Naive thymus-derived CD8-positive, alpha-beta T cell (primary cell): ENCODE measurements around the gene RASA3. TPM values are rescaled to one million over a fixed set of nuclear protein-coding genes. Genes with fewer than 3 reads are reported as not detected.
A peak's percentile ranks its signal among the peaks of the same experiment; 100 is the strongest.

Experiments
- ATAC-seq, 2 donors: fragments of 150-1000 bp; cut with Tn5 transposase in 1 of 2; sonication (Bioruptor Pico), chemical (Tn5 transposase) in 1 of 2; 1 replicate in 1 of 2; 2 replicates in 1 of 2; pipeline ENCODE4 v1.10.0; 2021; ENCODE audit warnings: mild to moderate bottlenecking in 2 of 2, moderate library complexity in 2 of 2
- POLR2A ChIA-PET: fragments of 350-600 bp; sonication (Branson Sonifier 250); formaldehyde crosslinking; loops from one replicate; lab custom pipeline; 2021; ENCODE audit warnings: antibody characterized with exemption; lab: Charles Lee
- DNase-seq, 10 donors: peaks; one replicate each; pipeline versions ENCODE4 v3.0.0 to v3.0.0-alpha.2; 2020 to 2022
- H3K27ac Mint-ChIP-seq, 10 donors: one replicate each; pipeline ENCODE4 v1.8.0; 2020 to 2022; ENCODE audit warnings: mild to moderate bottlenecking in 10 of 10, mixed read lengths in 10 of 10, moderate library complexity in 4 of 10, inconsistent platforms in 1 of 10
- H3K27me3 Mint-ChIP-seq, 5 donors: one replicate each; pipeline ENCODE4 v1.8.0; 2021 to 2022; ENCODE audit warnings: mixed read lengths in 5 of 5
- H3K36me3 Mint-ChIP-seq, 3 donors: one replicate each; pipeline ENCODE4 v1.8.0; 2020 to 2022; ENCODE audit warnings: mixed read lengths in 3 of 3, mild to moderate bottlenecking in 2 of 3, inconsistent platforms in 1 of 3
- H3K4me1 Mint-ChIP-seq, 4 donors: one replicate each; pipeline ENCODE4 v1.8.0; 2021 to 2022; ENCODE audit warnings: mixed read lengths in 4 of 4
- H3K4me3 Mint-ChIP-seq, 10 donors: one replicate each; pipeline ENCODE4 v1.8.0; 2020 to 2022; ENCODE audit warnings: mild to moderate bottlenecking in 10 of 10, mixed read lengths in 10 of 10, moderate library complexity in 6 of 10, inconsistent platforms in 1 of 10
- H3K9me3 Mint-ChIP-seq, 9 donors: one replicate each; pipeline ENCODE4 v1.8.0; 2020 to 2022; ENCODE audit warnings: mixed read lengths in 9 of 9, mild to moderate bottlenecking in 3 of 9, inconsistent platforms in 1 of 9, moderate library complexity in 1 of 9
- polyA plus RNA-seq, 3 donors: library from polyadenylated mRNA; unstranded; fragments of 300-500 nt; fragmentation: Illumina TruSeq; gene quantifications; one replicate each; pipeline ENCODE4 v1.2.3, GENCODE V29; 2021
- total RNA-seq, 8 experiments: library from RNA in 2 of 8; stranded (reverse) in 2 of 8; gene quantifications; one replicate each; pipeline ENCODE4 v1.2.3 and lab custom pipeline; 2021 to 2026

The RASA3 gene
- total and polyA plus RNA-seq, 5 experiments from 2014 or later, result 62.2 to 196 (median 169) TPM

- peak overlapping the region in 3 of 10 donors; percentile 69 to 88 (median 75) for H3K27ac Mint-ChIP-seq
- POLR2A ChIA-PET, result no interaction called here
- H3K9me3 Mint-ChIP-seq, result peaks cover 0 to 2% (median 0%) of the 10 kb centered on the region in 9 donors
- no peaks in the 10 kb centered on the region for H3K27me3 Mint-ChIP-seq
- ATAC-seq (no peak), DNase-seq (peak in 1 of 10 donors; percentile 50)
- peaks cover 4 to 27% (median 20%) of the 10 kb centered on the region in 4 donors for H3K4me1 Mint-ChIP-seq
- H3K36me3 Mint-ChIP-seq, result peaks cover 0 to 6% (median 0%) of the 10 kb centered on the region in 3 donors
- H3K4me3 Mint-ChIP-seq, result peak overlapping the region in 2 of 10 donors; percentile 20 to 24
Measured at GRCh38 chr13:113947311-113948033, 185.0 kb downstream of the RASA3 start.

DNA sequence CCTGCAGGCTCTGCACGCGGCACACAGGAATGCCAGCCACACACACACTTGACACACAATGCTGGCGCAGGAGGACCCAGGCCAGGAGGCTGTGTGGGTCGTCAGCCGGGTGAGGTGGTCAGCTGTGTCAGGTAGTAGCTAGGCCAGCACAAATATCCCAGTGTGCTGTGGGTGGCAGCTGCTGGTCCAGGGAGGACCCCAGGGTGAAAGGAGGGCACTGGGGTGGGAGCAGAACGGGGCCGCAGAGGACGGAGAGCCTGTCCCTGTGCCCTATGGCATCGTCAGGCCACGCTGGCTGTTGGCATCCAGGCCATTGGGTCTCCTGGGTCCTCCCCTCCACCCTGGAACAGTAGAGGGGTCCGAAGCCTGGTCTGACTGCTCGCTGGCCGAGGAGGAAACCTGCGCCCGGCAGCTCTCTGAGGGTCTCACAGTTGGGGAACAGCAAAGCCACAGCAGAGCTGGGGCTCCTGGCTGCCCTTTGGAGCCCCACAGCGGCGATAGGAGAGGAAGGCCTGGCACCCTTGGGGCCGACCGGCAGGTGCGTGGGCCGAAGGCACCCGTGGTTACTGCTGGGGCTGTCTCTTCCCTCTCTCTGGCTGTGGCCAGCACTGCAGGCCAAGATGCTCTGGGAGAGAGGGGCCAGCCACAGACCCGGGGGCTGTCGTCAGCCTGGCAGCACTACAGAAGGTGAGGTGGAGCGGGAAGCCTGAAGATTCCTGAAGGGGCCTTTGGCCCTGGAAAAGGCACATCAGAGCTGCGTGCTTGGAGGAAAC lies 185.8 kb downstream of the RASA3 start:
- no peak overlapping the region for H3K4me3 Mint-ChIP-seq
- peak overlapping the region in 3 of 10 donors; percentile 60 to 69 (median 61) for H3K27ac Mint-ChIP-seq
- H3K27me3 Mint-ChIP-seq, result no peaks in the 10 kb centered on the region
- H3K4me1 Mint-ChIP-seq, result peaks cover 4 to 27% (median 19%) of the 10 kb centered on the region in 4 donors
- H3K36me3 Mint-ChIP-seq, result peaks cover 0 to 6% (median 0%) of the 10 kb centered on the region in 3 donors
- H3K9me3 Mint-ChIP-seq, result peaks cover 0 to 2% (median 0%) of the 10 kb centered on the region in 9 donors
- POLR2A ChIA-PET, result no interaction called here
- no peak for ATAC-seq
- peak in 1 of 10 donors; percentile 56 for DNase-seq

GRCh38 chr13:113945857-113946408 lies 186.5 kb downstream of the RASA3 start:
- Mint-ChIP-seq H3K4me3 (no peak overlapping the region), H3K27me3 (no peaks in the 10 kb centered on the region), H3K4me1 (peaks cover 4 to 23% (median 19%) of the 10 kb centered on the region in 4 donors), H3K27ac (peak overlapping the region in 3 of 10 donors; percentile 4 to 62 (median 61)), H3K36me3 (peaks cover 0 to 6% (median 0%) of the 10 kb centered on the region in 3 donors), H3K9me3 (peaks cover 0 to 2% (median 0%) of the 10 kb centered on the region in 9 donors)
- no peak for ATAC-seq
- POLR2A ChIA-PET, result no interaction called here
- peak in 1 of 10 donors; percentile 56 for DNase-seq

DNA sequence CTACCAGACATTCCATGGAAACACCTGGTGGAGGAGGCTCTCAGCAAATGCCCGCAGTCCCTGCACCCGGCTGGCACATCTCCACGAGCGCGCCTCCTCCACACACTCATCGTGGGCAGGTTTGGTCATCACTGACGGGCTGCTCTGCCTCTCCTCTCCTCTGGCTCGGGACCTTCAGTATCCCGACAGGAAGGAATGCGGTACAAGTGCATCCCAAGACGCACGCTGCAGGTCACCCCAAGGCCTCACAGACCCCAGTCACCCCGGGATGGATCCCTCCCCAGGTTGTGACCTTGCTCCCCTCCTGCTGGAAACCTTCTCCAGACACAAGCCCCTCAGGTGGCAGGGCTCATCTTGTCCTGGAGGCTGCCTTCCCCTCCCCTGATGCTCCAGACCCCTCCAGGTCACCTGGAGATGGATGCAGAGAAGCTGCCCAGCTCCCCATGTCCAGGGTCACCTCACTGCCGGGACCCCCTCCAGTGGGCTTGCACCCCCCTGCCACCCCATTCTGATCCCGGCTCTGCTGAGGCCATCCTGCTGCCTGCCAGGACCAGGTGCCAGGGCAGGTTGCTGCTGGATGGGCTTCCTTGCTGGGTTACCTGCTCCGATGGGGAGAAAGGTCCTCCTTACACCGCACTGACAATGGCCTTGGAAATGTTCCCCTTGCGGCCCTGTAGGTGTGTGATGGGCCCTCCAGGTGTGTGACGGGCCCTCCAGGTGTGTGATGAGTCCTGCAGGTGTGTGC lies 188.4 kb downstream of the RASA3 start:
- Mint-ChIP-seq H3K36me3 (peaks cover 0 to 6% (median 0%) of the 10 kb centered on the region in 3 donors), H3K27me3 (no peaks in the 10 kb centered on the region), H3K9me3 (peaks cover 0 to 2% (median 0%) of the 10 kb centered on the region in 9 donors), H3K4me3 (peak overlapping the region in 1 of 10 donors; percentile 26), H3K27ac (peak overlapping the region in 1 of 10 donors; percentile 94), H3K4me1 (peaks cover 0 to 21% (median 11%) of the 10 kb centered on the region in 4 donors)
- POLR2A ChIA-PET, result no interaction called here
- no peak for ATAC-seq
- DNase-seq, result peak in 1 of 10 donors; percentile 50

GRCh38 chr13:113942591-113943103 lies 189.8 kb downstream of the RASA3 start:
- Mint-ChIP-seq H3K27ac (peak overlapping the region in 3 of 10 donors; percentile 8 to 94 (median 24)), H3K9me3 (peaks cover 0 to 2% (median 0%) of the 10 kb centered on the region in 9 donors), H3K36me3 (peaks cover 0 to 7% (median 0%) of the 10 kb centered on the region in 3 donors), H3K4me3 (no peak overlapping the region), H3K4me1 (peaks cover 0 to 21% (median 4%) of the 10 kb centered on the region in 4 donors), H3K27me3 (no peaks in the 10 kb centered on the region)
- POLR2A ChIA-PET, result no interaction called here
- ATAC-seq (no peak), DNase-seq (peak in 1 of 10 donors; percentile 47)

- H3K4me3 Mint-ChIP-seq, result no peak overlapping the region
- H3K27me3 Mint-ChIP-seq, result no peaks in the 10 kb centered on the region
- POLR2A ChIA-PET, result no interaction called here
- peaks cover 0 to 17% (median 5%) of the 10 kb centered on the region in 4 donors for H3K4me1 Mint-ChIP-seq
- H3K9me3 Mint-ChIP-seq, result no peaks in the 10 kb centered on the region
- DNase-seq, result peak in 1 of 10 donors; percentile 53
- H3K27ac Mint-ChIP-seq, result peak overlapping the region in 3 of 10 donors; percentile 19 to 72 (median 33)
- ATAC-seq, result no peak
- H3K36me3 Mint-ChIP-seq, result peaks cover 0 to 7% (median 0%) of the 10 kb centered on the region in 3 donors
Measured at GRCh38 chr13:113941571-113942191, 190.7 kb downstream of the RASA3 start.

- POLR2A ChIA-PET, result no interaction called here
- H3K9me3 Mint-ChIP-seq, result no peaks in the 10 kb centered on the region
- H3K4me3 Mint-ChIP-seq, result no peak overlapping the region
- peak overlapping the region in 2 of 10 donors; percentile 25 to 29 for H3K27ac Mint-ChIP-seq
- no peak for DNase-seq
- ATAC-seq, result no peak
- H3K36me3 Mint-ChIP-seq, result peaks cover 0 to 7% (median 0%) of the 10 kb centered on the region in 3 donors
- no peaks in the 10 kb centered on the region for H3K27me3 Mint-ChIP-seq
- peaks cover 0 to 9% (median 3%) of the 10 kb centered on the region in 4 donors for H3K4me1 Mint-ChIP-seq
Measured at GRCh38 chr13:113939944-113940297, 192.5 kb downstream of the RASA3 start.

DNA sequence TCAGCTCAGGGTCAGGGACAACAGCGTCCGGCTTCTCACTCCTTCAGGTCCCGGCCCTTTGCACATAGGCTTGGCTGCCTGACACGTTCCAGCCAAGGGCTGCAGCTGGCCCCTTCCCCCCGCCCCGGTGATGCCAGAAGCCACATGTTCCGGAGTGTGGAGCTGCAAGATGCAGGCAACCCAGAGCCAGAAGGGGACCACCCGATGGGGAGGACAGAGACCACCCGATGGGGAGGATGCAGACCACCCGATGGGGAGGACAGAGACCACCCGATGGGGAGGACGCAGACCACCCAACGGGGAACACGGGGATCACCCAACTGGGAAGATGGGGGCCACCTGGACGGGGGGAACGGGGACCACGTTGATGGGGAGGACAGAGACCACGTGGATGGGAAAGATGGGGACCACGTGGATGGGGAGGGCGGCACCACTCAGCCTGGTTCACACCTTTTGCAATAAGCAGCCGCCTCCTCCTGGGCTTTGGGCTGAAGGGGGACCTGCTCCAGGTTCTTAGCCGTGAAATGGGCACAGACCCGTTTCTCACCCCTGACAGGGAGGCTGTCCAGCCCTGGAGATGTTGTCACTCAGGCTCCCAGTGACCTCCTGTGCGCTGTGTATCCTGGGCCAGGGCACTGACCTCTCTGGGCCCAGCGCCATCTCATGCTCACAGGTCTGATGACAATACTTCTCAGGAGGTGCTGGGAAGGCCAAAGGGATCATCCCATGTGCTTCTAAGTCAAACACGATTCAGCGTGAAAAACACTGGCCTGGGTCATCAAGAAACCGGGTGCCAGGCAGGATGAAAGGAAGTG lies 193.1 kb downstream of the RASA3 start:
- ATAC-seq, result no peak
- H3K4me3 Mint-ChIP-seq, result no peak overlapping the region
- POLR2A ChIA-PET, result no interaction called here

DNA sequence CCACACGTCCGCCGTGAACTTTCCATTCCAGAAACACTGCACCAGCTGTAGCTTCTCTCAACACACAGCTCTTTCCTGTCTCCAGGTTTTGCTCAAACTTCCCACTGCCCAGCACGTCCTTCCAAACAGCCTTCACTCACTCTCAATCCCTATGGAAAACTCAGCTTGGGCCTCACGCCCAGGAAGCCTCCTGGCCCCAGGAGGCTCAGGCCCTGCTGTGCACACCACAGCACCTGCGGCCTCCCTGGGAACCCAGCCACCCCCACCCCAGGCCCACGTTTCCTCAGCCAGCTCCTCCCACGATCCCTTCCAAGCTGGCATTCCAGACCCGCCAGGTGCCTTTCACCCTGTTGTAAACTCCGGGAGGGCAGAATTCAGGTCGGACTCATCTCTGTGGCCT lies 193.7 kb downstream of the RASA3 start:
- DNase-seq (peak in 1 of 10 donors; percentile 21), ATAC-seq (no peak)
- no peaks in the 10 kb centered on the region for H3K27me3 Mint-ChIP-seq
- H3K4me3 Mint-ChIP-seq, result peak overlapping the region in 2 of 10 donors; percentile 10 to 13
- H3K4me1 Mint-ChIP-seq, result peaks cover 0 to 9% (median 3%) of the 10 kb centered on the region in 4 donors
- peak overlapping the region in 2 of 10 donors; percentile 57 to 83 for H3K27ac Mint-ChIP-seq
- H3K9me3 Mint-ChIP-seq, result no peaks in the 10 kb centered on the region
- peaks cover 0 to 7% (median 0%) of the 10 kb centered on the region in 3 donors for H3K36me3 Mint-ChIP-seq
- POLR2A ChIA-PET, result no interaction called here

More for the DNA sequence above, 193.1 kb downstream of the RASA3 start:
- H3K27ac Mint-ChIP-seq, result peak overlapping the region in 2 of 10 donors; percentile 25 to 29
- H3K4me1 Mint-ChIP-seq, result peaks cover 0 to 9% (median 3%) of the 10 kb centered on the region in 4 donors
- no peaks in the 10 kb centered on the region for H3K9me3 Mint-ChIP-seq
- H3K36me3 Mint-ChIP-seq, result peaks cover 0 to 7% (median 0%) of the 10 kb centered on the region in 3 donors
- peak in 1 of 10 donors; percentile 30 for DNase-seq
- no peaks in the 10 kb centered on the region for H3K27me3 Mint-ChIP-seq

- H3K4me3 Mint-ChIP-seq, result peak overlapping the region in 1 of 10 donors; percentile 10
- H3K36me3 Mint-ChIP-seq, result peaks cover 0 to 5% (median 0%) of the 10 kb centered on the region in 3 donors
- DNase-seq (no peak), ATAC-seq (no peak)
- POLR2A ChIA-PET, result no interaction called here
- no peaks in the 10 kb centered on the region for H3K9me3 Mint-ChIP-seq
- peaks cover 0 to 1% (median 0%) of the 10 kb centered on the region in 5 donors for H3K27me3 Mint-ChIP-seq
- H3K27ac Mint-ChIP-seq, result peak overlapping the region in 2 of 10 donors; percentile 57 to 83
- peaks cover 0 to 9% (median 2%) of the 10 kb centered on the region in 4 donors for H3K4me1 Mint-ChIP-seq
Measured at GRCh38 chr13:113938246-113938645, 194.2 kb downstream of the RASA3 start.
